A172 (cell line): Measurements from ENCODE around the gene INTS1. TPM values are rescaled to one million over a fixed set of nuclear protein-coding genes. Genes with fewer than 3 reads are reported as not detected.

Experiments used
- DNase-seq: peaks from one replicate; pipeline ENCODE4 v3.0.0-alpha.2; 2015; ENCODE audit warnings: low spot score
- total RNA-seq: library from RNA; depleted of rRNA; stranded (reverse); fragments of >200 nt; shearing (Covaris generic); gene quantifications from 2 replicates; pipeline ENCODE4 v1.2.3, GENCODE V29; 2014

Gene INTS1
- total RNA-seq, 1 experiment from 2014 or later, result 49.6 TPM

DNA sequence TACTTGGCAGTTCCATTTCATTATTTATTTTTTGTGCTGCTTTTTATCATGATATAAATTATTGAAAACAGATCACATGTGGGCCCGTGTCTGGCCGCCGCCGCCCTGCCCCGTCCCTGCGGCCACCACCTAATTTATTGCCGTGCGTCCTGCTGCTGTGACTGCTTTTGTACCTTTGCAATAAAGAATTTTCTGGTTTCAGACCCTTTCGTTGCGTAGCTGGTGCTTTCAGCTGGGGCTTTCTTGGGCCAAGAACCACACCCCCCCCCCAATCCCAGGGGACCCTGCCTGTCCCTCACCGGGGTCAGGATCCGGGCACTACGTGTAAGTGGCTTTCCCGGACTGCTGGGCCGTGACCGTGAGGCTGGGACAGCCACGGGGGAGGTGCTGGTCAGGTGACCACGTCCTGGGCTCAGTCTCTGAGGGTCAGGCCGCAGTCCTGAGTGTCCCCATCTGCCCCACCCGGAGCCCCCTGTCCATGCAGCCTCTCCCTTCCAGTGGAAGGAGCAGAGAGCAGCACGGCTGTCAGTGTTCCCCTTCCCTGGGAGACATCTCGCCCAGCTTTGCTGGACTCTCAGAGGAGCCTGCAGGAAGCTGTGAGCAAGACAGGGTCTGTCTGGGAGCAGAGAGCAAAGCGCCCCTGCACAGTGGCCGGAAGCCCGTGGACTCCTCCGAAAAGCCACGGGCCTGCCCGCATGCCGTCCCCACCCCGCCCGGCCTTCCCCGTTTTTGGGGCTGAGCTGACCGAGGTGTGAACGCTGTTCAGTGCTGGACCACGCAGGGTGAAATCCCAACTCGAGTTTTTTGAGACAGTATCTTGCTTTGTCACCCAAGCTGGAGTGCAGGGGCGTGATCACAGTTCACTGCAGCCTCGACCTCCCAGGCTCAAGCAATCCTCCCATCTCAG, 38.9 kb upstream of the INTS1 start:
- no peak for DNase-seq

DNA sequence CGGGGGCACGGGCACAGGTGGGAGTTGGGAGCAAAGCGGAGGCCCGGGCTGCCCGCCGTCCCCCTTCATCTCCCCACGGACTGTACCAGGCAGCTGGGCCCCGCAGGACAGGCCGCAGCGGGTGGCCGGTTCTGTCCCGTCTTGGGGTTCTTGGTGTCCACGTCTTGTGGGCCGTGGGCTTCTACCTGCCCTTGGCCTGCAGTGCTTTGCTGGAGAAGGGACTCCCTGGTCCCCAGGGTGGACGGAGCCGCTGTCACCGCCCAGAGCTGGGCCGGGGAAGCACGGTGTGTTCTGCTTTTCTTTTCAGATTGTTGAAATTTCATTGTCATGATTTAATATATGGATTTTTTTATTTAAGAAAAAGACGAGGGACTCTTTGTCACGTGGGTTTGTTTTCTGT, 38.1 kb upstream of the INTS1 start:
- DNase-seq, result no peak

DNA sequence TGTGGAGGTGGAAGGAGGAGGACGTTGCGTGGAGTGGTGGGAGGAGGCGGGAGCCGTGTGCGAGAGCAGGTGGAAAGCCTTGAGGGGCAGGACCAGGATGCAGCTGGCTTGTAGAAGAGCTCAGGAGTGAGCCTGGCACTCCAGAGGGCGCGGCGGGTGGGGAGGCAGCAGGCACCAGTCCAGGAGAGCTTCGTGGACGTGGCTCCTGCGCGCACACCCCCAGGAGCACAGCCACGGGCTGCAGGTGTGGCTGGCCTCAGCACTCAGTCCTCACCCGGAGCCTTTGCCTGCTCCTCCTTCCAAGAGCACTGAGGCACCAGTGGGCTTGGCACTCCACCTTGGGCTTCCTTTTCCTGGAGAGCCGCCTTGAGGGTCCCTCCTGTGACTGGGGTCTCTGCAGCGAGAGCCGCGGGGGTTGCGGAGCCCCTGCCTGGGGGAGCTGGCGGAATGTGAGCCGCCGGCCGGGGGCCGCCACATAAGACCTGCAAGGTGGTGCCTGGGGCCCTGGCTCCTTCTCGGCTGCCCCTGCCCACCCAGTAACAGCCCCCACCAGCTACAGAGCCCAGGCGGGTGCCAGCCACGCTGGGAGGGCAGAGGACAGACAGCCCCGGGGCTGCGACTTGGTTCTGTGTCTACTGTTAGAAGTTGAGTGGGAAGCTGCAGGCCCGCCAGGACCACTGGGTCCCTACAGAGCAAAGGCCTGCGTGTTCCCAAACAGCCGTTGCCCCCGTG, 37.4 kb upstream of the INTS1 start:
- DNase-seq, result no peak

DNA sequence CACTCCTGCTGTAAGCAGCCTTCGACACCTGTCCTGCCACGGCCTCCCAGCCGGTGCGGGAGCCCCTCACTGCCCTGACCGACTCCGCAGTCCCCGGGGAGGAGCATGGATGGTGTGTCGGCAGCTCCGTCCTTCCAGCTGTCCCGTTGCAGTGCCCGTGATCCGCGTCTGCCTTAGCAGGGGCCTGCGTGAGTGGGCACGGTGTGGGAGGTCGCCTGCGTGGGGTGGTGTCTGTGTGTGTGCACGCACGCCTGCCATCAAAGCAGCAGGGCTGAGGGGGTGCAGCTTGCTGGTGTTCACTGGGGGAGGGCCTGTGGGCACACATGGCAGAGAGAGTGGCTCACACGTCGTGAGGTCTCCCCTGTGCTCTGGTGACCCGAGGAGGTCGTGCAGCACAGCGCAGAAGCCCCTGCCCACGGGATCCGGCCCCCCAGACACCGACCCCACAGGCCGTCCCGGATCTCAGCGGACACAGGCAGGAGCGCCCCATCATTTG, 36.6 kb upstream of the INTS1 start:
- no peak for DNase-seq

DNA sequence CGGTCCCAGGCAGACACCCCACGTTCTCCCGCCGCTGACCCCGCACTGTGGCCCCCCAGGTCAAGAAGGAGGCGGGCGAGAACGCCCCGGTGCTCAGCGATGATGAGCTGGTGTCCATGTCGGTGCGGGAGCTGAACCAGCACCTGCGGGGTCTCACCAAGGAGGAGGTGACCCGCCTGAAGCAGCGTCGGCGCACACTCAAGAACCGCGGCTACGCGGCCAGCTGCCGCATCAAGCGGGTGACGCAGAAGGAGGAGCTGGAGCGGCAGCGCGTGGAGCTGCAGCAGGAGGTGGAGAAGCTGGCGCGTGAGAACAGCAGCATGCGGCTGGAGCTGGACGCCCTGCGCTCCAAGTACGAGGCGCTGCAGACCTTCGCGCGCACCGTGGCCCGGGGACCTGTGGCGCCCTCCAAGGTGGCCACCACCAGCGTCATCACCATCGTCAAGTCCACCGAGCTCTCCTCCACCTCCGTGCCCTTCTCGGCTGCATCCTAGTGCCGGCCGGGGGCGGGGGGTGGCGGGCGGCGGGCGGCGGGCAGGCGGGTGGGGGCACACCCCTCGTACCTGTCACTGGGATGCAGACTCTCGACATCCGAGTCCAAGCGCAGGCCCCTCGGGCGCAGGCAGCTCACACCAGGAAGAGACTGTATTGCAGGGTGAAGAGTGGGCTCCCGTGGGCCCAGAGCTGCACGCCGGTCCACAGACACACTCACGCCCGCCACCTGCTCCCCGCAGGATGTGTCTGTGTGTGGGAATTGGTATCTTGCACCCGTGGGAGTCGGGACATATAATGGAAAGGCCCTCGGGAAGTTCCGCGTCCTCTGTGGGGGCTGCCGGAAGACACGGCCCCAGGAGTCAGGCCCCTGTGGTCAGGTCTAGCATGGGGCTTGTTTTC, 35.9 kb upstream of the INTS1 start:
- no peak for DNase-seq

DNA sequence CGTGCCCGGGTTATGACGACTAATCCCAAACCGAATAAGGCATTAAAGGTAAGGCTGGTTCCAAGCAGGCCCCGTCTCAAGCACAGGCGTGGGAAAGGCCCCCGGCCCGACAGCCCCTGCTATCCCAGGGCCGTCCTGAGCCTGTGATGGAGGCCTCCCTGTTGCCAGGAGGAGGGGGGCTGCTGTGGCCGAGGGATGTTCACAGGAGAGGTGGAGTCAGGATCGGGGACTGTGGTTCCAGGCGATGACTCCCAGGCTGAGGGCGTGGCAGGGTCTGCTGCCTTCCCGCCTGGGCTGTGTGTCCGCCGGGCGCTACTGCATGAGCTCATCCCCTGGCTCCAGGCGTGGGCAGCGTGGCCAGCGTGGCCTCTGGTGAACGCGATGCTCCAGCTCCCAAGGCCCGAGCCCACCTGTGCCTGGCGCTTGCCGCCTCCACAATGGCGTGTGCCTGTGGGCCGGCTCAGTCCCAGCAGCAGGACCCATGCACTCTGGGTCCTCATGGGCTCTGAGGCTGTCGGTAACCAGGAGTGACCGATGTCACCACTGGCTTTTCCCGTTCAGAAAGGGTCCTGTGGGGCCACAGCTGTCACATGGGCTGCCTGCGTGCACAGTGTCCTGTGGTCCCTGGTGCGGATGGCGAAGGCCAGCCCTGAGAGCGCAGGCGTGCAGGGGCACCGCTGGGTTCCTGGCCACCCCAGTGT, 35.1 kb upstream of the INTS1 start:
- peak; percentile 94 for DNase-seq

DNA sequence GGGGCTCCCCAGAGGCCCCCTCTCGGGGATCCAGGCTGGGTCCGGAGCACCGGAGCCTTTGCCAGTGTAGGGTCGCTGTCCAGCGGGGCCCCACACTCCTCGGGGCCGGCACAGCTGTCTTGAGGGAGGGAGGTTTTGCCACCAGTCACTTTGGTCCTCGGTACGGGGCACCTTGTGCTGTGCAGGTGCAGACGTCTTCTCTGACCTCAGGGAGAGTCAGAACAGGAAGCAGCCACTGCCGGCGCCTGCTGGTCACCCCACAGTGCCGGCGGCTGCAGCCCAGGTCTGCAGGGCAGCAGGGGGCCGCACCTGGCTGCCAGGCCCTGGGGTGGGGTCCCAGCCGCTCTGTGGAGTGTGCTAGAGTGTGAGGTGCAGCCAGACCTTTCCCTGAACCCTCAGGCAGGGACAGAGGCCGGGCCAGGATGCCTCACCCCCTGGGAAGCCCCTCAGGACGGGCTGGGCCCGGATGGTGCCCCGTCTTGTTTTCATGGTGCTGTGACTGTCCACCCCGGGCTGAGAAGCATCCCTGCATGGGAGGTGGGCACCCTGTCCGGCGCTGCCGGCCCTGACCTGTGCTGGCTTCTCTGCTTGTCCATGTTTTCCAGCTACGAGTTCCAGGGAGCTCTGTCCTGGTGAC, 34.5 kb upstream of the INTS1 start:
- peak; percentile 70 for DNase-seq

DNA sequence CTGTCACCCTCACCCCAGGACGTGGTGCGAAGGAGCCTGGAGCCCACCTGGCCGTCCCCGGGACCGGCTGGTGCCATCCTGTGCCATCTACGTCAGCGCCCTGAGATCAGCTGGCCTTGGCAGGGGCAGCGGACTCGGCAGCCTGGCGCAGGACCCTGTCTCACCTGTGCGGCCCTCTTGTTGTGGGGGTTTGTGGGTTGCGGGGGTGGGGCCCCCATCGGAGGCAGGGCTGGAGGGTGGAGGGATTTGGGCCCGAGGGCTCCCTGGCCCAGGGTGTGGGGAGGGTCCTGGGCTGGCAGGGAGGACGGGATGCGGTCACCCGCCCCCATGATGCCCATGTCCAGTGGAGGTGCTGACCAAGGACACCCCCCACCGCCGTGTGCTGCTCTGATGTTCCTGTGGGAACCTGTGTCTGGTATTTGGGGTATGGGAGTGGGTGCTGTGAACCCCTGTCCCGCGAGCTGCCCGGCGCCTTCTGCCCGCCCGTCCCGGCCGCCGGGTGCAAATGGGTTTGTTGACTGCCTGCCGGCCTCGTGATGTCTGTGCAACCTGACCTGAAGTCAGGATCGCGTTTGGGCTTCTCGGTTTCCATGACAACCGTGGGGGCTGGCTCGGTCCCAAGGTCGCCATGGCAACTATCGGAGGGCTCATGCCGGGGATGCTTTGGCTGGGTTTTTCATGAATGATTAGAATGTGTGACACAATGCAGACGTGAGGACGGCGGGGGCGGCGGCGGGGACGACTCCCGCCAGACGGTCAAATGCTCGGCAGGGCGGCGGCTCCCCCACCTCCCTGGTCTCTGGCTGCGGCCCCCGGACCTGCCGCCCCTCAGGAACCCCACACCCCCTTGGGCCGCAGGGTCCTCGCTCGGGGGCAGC, 33.6 kb upstream of the INTS1 start:
- peak; percentile 99 for DNase-seq

DNA sequence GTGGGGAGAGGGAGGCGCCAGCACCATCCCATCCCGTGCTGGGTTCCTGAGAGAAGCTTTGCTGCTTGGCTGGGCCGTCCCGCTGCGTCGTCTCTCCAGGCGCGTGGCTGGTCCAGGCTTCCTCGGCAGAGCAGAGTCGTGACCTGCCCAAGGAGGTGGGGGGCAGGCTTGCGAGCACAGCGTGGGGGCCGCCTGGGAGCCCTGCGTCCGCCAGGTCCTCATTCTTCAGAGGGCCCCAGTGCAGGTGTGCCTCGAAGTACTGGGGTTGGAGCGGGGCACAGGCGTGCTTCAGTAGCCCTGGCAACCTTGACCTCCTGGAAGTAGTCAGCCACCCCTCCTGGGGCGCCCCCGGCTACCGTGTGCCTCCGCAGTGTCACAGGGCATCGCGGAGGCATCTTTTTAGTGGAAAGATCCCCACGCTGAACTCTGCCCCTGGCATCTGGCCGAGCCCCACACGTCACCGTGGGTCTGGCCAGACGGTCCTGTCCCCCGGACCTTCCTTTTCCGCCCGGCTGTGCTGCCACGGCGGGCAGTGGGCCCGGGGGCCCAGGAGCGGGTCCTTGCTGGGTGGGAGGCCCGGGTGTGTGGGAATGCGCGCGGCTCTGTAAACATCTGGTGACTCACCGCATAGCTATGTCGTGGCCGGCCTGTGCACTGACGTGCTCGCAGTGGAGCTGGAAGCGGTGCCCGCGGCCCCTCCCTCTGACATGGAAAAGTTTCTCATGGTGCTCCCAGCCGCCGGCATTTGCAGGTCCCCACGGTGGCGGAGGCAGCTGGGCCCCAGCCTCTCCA, 32.8 kb upstream of the INTS1 start:
- peak; percentile 99 for DNase-seq

DNA sequence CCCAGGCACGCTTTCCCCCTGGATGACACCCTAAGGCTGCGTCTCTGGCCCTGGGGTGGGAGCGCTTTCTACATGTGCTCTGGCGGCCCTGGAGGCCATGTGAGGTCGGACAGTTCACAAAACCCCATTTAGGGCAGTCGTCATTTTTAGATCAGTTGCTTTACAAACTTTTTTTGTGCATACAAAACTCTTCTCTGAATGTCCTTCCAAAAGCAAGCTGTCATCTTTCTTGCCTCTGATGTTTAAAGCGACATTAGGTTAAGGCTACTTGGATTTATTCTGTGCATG, 32.2 kb upstream of the INTS1 start:
- DNase-seq, result no peak

DNA sequence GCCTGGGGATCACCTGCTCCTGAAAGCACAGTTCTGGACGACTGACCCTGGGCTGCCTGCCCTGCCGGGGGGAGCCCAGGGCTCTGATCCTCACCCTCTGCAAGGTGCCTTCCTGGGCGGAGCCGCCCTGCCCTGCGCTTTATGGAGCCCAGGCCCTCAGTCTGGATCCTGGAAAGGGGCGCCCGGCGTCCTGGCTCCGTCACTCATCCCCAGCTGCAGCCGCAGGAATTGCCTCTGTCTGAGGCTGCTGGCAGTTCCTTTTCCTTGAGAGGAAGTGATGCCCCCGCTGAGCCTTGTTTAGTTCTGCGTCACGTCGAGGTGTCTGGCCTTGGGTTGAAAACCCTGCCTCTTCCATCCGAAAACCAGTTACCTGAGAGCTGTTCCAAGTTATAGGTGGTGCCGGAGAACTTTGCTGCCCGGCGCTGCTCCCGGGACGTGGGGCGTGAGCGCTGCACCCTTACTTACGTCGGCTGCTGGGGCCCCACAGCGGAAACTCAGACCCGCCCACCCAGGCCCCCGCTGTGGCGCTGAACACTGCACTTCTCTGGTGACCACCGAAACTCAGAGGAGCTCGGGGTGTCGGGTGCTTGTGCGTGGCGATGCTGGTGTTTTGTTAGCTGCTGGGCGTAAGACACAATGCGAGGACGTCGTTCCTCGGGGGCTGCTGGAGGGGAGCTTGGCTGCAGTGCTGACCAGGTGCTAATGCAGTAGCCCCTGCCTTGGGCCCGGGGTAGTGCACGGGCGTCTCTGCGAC, 31.7 kb upstream of the INTS1 start:
- DNase-seq, result no peak

DNA sequence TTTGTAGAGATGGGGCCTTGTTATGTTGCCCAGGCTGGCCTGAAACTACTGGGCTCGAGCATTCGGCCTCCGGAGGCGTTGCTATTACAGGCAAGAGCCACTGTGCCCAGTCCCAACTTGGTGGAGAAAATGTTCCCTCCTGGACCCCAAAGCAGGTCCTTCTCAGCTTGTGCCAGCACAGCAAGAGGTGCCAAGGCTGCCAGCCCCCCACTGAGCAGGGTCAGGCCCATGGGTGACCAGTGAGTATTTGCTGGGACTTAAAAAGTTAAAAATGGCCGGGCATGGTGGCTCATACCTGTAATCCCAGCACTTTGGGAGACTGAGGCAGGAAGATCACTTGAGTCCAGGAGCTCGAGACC, 30.9 kb upstream of the INTS1 start:
- no peak for DNase-seq

DNA sequence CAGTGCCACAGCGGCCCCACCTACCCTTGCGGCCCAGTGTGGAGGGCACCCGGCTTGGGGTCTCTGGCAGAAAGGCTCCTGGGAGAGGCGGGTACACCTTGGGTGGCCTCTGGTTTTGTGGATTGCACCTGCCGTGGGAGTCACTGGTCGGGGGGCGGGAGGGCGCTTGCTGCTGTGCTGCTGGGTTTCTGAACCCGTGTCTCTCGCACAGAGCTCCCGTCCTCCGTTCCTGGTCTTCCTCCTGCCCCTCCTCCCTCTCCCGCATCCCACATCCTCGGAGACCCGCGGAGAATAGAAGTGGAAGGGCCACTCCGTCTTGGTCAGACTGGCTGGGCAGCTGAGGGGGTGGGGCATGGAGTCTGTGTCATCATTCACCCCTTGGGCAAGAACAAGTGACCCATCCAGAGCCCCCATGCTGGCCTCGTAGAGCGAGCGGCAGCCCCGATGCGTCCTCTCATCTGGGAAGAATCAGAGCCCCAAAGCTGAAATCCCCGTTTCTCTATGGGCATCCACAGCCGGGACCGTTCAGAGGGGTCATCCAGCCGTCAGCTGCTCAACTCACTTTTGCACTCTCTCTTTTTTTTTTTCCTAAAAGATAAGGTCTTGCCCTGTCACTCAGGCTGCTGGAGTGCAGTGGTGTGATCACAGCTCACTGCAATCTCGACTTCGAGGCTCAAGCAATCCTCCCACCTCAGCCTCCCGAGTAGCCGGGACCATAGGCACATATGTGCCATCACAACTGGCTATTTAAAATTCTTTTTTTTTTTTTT, 30.3 kb upstream of the INTS1 start:
- no peak for DNase-seq

DNA sequence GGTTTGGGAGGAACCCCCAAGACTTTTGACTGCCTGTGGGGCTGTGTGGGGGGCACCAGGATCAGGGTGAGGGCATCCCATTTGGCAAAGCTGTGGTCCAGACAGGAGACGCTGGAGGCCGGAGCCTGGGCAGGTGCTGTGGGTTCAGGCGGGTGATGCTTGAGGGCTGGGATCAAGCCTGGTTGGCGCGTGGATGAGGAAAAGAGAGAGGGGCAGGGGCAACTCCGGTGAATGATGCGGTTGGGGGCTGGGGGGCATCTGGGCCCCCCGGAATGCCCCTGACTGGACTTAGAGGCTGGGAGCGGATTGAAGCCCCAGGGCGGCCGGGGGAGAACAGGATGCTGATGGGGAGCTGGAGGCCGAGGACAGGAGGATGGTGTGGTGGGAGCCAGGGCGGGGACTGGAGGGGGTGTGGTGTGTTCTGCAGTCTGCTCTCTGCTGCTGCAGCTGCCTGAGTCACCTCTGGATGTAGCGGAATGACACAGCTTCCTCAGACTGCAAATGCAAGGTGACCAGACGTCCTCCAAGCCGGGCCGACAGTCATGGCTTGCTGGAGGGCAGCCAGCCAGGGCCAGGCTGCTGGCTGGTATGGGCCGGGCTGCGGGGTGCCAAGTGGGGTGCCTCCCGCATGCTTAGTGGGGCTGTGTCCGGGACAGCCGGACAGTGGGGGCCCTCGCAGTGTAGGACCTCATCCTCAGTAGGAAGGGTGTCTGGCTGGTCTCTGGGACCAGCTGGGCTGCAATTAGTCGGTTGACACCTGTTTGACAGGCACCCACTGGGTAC, 29.5 kb upstream of the INTS1 start:
- peak; percentile 99 for DNase-seq

DNA sequence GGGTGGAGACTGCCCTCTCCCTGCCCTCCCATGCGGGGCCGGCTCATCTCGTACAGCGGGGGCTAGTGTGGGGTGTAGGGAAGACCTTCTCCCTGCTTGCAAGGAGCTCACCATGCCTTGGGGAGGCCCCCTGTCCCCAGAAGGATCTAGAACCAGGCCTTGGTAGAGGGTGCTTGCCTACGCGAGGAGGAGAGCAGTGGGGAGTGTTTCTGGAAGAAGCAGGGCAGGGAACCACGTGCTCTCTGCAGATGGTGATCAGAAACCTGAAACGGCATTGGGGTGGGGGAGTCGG, 29.0 kb upstream of the INTS1 start:
- no peak for DNase-seq

DNA sequence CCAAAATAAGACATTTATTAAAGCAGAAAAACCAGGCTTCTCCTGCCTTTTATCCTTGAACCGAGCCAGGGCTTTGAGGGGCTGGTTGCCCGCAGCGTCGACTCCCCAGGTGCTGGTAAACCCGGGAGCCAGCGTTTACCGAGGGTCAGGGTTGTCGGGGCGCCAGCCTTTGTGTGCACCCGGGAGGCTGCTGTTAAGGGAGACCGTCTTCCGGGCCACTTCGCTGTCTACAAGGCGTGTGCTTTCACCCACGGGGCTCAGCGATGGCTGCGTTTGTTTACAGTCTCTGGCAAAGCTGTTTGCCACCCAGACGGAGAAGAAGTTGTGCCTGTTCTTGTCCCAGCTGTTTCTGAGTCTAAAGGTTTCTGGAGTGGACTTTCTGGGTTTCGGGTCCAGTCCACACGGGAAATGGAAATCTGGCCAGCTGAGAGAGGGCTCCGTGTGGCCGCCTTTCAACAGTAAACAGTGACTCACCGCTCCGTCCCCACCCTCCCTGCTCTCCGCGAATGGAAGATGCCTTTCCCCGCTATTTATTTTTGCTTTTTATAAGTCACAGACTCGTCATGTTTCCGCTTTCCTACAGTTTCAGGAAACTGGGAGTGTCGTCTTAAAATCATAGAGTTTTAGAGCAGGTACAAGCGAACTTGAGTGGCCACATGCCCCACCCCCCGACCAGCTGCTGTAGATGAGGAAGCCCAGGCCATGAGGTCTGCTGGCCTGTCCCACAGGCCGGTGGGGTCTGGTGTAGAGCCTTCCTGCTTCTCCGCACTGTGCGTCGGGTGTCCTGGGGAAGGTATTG, 28.5 kb upstream of the INTS1 start:
- DNase-seq, result peak; percentile 98
